ENCODE measurements around the gene MTMR2. TPM values are rescaled to one million over a fixed set of nuclear protein-coding genes. Genes with fewer than 3 reads are reported as not detected.

MTMR2 gene
- polyA plus RNA-seq, 2 of the 4 experiments (the other 2 are of a cell fraction), result 22.2 to 28.7 TPM

- FAIRE-seq, result no peak
- CTCF ChIA-PET, result no interaction called here
Observed at GRCh38 chr11:95853138-95853537, 70.8 kb downstream of the MTMR2 start.

GRCh38 chr11:95850137-95850536 lies 73.8 kb downstream of the MTMR2 start:
- H3K27ac ChIP-seq, result no peak overlapping the region
- DNase-seq (ENCODE audit: low read depth in 1 of 2, low spot score in 1 of 2) (no peak), ATAC-seq (no peak), FAIRE-seq (no peak)
- H3K9me3 ChIP-seq, result no peaks in the 10 kb centered on the region
- peak overlapping the region; percentile 16; the same call in 1 of the 3 replicates for H3K4me2 ChIP-seq
- no peak overlapping the region for H3K4me3 ChIP-seq
- POLR2A ChIA-PET, result no interaction called here
- H3K4me1 ChIP-seq, result peaks cover 7% of the 10 kb centered on the region; the same call in 2 of the 3 replicates
- TF ChIP-seq ELK1 (IDR thresholded peaks at IDR 0.05; ENCODE audit: low read depth, low read length), result no peak
- CTCF ChIA-PET, result interaction anchor here (1.9 kb wide), 1 partner anchor 14 kb away, joined by 16 read pairs; no protein-coding TSS in a partner anchor

More at GRCh38 chr11:95853138-95853537, 70.8 kb downstream of the MTMR2 start:
- Histone ChIP-seq H3K9me3 (no peaks in the 10 kb centered on the region), H3K4me2 (no peak overlapping the region), H3K4me3 (no peak overlapping the region), H3K4me1 (peaks cover 7% of the 10 kb centered on the region; the same call in 2 of the 3 replicates), H3K27ac (no peak overlapping the region)
- TF ChIP-seq ZFP36 (IDR thresholded peaks at IDR 0.05; ENCODE audit: borderline replicate concordance, partially characterized antibody) (no peak), CHD4 (IDR thresholded peaks at IDR 0.05; ENCODE audit: borderline replicate concordance) (no peak), USF2 (IDR thresholded peaks at IDR 0.05) (no peak), FOSB (CRISPR knock-in tag; IDR thresholded peaks at IDR 0.05) (no peak), SREBF2 (IDR thresholded peaks at IDR 0.05) (no peak), ZC3H11A (IDR thresholded peaks at IDR 0.05) (no peak), RNF2 (IDR thresholded peaks at IDR 0.05; ENCODE audit: borderline replicate concordance, low read depth) (no peak), HOXB13 (CRISPR knock-in tag; IDR thresholded peaks at IDR 0.05; ENCODE audit: low read depth) (no peak), CBX2 (IDR thresholded peaks at IDR 0.05; ENCODE audit: borderline replicate concordance, low read depth) (no peak), FOSL2 (IDR thresholded peaks at IDR 0.05) (no peak), FOSL2 (CRISPR knock-in tag; IDR thresholded peaks at IDR 0.05) (no peak), PBX3 (IDR thresholded peaks at IDR 0.05) (no peak), JUN (IDR thresholded peaks at IDR 0.05) (no peak), HEYL (CRISPR knock-in tag; IDR thresholded peaks at IDR 0.05) (no peak), TP53 (CRISPR knock-in tag; IDR thresholded peaks at IDR 0.05) (no peak)
- POLR2A ChIA-PET, result no interaction called here
- ATAC-seq (no peak), DNase-seq (ENCODE audit: low read depth in 1 of 2, low spot score in 1 of 2) (no peak)

- 77% methylated on average over 6 of the region's 6 CpGs for WGBS (ENCODE audit: missing lambda C conversion rate)
- Histone ChIP-seq H3K4me3 (no peak overlapping the region), H3K27ac (no peak overlapping the region), H3K4me1 (peaks cover 7% of the 10 kb centered on the region; the same call in 2 of the 3 replicates), H3K4me2 (no peak overlapping the region), H3K9me3 (no peaks in the 10 kb centered on the region)
- TF ChIP-seq KDM1A (IDR thresholded peaks at IDR 0.05; ENCODE audit: low read depth), result no peak
- no peak for TF ChIP-seq KDM5A (IDR thresholded peaks at IDR 0.05)
- peak; percentile 40 to 52; a peak in 2 of 5 replicates for TF ChIP-seq RAD21 (conservative IDR thresholded peaks at IDR 0.05 in 1 of 2, IDR thresholded peaks at IDR 0.05 in 1 of 2)
- no peak for TF ChIP-seq BCL3 (IDR thresholded peaks at IDR 0.05)
- no peak for TF ChIP-seq ZSCAN20 (CRISPR knock-in tag; IDR thresholded peaks at IDR 0.05)
- no peak for TF ChIP-seq HEYL (CRISPR knock-in tag; IDR thresholded peaks at IDR 0.05)
- no peak for TF ChIP-seq BHLHE40 (IDR thresholded peaks at IDR 0.05; ENCODE audit: low read depth, low read length)
- no peak for TF ChIP-seq FOSL2 (IDR thresholded peaks at IDR 0.05)
- peak; percentile 21; the same call in 1 of the 2 replicates for TF ChIP-seq FOSL2 (CRISPR knock-in tag; IDR thresholded peaks at IDR 0.05)
- TF ChIP-seq SMC3 (IDR thresholded peaks at IDR 0.05), result peak; percentile 40; the same call in 2 of the 3 replicates
- no peak for TF ChIP-seq ESRRA (IDR thresholded peaks at IDR 0.05; ENCODE audit: borderline replicate concordance, low read length)
- TF ChIP-seq USF2 (IDR thresholded peaks at IDR 0.05), result no peak
- peak; percentile 35; the same call in 2 of the 3 replicates for TF ChIP-seq CTCF (IDR thresholded peaks at IDR 0.05)
- FAIRE-seq (peak; percentile 13), DNase-seq (ENCODE audit: low read depth in 1 of 2, low spot score in 1 of 2) (peak; percentile 8 to 64), ATAC-seq (peak; percentile 80 to 88; a peak in 4 of 6 replicates)
- ChIA-PET POLR2A (interaction anchor here (1.6 kb wide), 1 partner anchor 59 kb away, joined by 5 read pairs; the partner anchor contains the start of genes CEP57 and FAM76B), CTCF (interaction anchor here (0.6 to 1.9 kb wide), 4 partner anchors 13 to 545 kb away, joined by 3 to 16 read pairs (median 6); no protein-coding TSS in a partner anchor)
Observed at GRCh38 chr11:95849087-95849825, 74.7 kb downstream of the MTMR2 start.
